NCI-H2081 treated with DMSO at 0.1 percent for 48 hours (cell line): ENCODE data around the gene PDGFD.

Source experiments
- DNase-seq: peaks from one replicate; lab custom pipeline; 2025; lab: John Stamatoyannopoulos, UW

PDGFD gene

GRCh38 chr11:104093426-104094280 is 70.3 kb downstream of the PDGFD start:
- DNase-seq, result no peak

- no peak for DNase-seq
Observed at GRCh38 chr11:104092744-104093143, 71.2 kb downstream of the PDGFD start.

GRCh38 chr11:104091281-104092096 is 72.5 kb downstream of the PDGFD start:
- DNase-seq, result no peak

GRCh38 chr11:104090767-104091166 is 73.2 kb downstream of the PDGFD start:
- DNase-seq, result no peak

GRCh38 chr11:104089481-104089880 is 74.5 kb downstream of the PDGFD start:
- no peak for DNase-seq

DNA sequence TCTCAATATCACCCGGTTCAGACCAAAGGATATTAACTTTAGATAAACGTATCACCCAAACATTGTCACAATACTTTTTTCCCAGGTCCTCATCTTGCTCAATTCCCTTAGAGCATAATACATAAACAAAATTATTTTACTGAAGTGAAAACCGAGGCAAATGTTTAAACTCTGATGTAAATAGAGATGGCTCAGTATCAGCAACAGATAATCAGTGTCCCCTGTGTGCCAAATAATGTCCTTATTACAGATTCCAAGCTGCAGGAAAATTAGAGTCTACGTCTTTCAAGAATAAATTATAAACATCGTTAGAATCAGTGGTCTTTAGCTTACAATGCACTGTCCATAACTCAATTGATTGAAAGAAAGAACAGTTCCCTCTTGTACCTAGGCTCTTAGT is 77.3 kb downstream of the PDGFD start:
- no peak for DNase-seq

- no peak for DNase-seq
Observed at GRCh38 chr11:104078995-104079394, 85.0 kb downstream of the PDGFD start.

DNA sequence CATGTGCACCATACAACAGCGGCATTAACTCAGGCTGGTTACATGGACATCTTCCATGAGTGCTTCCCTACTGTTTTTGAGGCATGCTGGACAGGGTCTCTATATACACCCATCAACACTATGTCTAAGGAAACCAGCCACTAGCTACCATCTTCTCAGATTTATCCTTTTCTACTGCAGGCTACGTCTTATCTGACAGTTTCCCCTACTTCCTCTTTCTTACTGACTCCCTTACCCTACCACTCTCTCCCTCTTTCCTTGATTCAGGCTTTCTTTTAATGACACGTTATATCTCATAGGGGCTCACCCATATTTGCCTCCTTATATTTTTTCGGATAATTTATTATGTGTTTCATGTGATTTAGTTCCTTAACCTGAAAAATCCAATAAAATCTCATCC is 85.7 kb downstream of the PDGFD start:
- DNase-seq, result no peak

- DNase-seq, result no peak
Observed at GRCh38 chr11:104076455-104076854, 87.5 kb downstream of the PDGFD start.

GRCh38 chr11:104075706-104076105 is 88.2 kb downstream of the PDGFD start:
- no peak for DNase-seq

DNA sequence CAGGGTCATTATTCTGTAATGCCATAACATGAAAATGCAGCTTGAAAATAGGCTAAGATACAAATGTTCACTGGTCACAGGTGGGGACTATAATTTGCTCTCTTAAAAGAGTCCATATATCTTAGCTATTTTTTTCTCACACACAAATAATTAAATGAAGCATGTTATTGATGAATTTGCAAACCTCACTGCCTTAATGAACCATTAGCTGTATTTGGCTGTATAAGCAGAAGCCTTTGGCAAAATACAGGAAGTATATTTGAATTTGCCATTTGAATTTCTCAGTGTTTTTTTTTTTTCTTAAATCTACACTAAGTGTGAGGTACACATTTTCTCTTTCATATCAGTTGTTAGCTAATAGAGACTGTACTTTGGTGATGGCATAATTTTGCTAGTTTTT is 88.9 kb downstream of the PDGFD start:
- no peak for DNase-seq

- no peak for DNase-seq
Observed at GRCh38 chr11:104073950-104074705, 89.8 kb downstream of the PDGFD start.

- no peak for DNase-seq
Observed at GRCh38 chr11:104067534-104067933, 96.4 kb downstream of the PDGFD start.

DNA sequence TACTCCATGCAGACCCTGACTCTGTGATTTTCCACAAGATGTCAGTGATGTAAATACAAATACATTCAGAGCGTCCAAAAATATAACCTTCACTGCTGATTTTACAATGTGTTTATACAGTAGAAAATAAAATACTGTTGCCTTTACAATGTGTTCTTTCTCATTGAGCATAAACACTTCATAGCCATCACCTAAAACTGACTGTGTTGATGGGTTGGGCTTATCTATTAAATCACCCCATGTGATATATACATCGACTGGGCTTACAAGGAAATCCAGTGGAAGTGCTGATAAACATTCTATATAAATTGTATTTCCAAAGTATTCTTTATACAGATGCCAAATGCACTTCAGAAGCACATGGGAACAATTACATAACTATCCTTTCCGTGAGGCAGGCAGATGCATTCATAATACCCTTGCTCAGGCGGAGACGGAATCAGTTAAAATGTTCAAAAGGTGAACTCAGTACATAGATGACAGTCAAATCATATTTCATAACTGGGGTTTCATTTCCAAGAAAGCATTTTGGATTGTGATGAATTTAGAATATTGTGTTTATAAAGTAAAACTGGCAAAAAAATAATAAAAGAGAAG is 99.8 kb downstream of the PDGFD start:
- DNase-seq, result no peak

- DNase-seq, result no peak
Observed at GRCh38 chr11:104061853-104062521, 102.0 kb downstream of the PDGFD start.

- DNase-seq, result no peak
Observed at GRCh38 chr11:104060820-104061219, 103.1 kb downstream of the PDGFD start.

DNA sequence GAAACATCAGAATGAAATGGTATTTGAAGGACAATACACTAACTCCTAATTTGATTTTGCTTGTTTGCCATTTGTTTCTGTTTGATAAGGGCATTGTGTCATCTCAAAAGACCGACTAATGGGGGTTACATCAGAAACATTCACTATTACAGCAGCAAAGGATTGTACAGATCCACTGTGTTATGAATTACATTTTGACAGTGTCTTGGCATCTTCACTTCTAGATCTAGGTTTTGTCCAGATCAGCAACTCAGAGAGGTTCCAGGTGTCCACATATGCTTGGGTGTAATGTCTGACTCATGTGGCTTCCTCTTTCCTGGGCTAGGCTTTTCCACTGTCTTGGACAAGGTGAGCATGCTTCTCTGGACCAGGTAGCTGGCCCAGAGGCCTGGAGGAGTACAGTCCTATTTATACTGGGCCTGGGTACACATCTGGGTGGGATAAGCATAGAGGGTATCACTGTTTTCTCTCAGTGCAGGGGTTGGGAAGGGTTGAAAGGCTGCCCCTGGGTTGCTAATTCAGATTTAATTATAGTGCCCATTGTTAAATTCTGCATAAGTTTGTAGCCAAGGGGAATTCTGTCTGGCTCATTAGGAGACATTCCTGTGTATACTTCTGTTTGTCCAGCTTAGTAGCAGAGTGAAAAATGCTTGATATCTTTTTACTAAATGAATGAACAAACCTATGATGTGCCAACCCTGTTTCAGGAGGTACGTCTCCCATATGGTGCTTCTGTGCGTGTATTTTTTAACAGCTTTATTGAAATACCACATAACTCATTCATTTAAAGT is 103.7 kb downstream of the PDGFD start:
- no peak for DNase-seq

- no peak for DNase-seq
Observed at GRCh38 chr11:104058680-104059079, 105.3 kb downstream of the PDGFD start.

DNA sequence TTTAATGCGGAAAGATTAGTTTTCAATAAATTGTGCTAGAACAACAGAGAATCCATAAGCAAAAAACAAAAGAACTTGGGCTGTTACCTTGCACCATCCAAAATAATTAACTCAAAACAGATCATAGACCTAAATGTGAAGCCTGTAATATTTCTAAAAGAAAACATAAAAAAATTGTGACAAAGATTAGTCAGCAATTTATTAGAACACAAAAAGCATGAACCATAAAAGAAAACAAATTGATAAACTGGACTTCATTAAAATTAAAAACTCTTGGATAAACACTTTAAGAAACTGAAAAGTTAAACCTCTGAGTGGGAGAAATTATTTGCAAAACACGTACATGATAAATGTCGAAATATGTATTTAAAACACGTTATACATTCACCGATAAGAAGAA is 106.0 kb downstream of the PDGFD start:
- DNase-seq, result no peak

- no peak for DNase-seq
Observed at GRCh38 chr11:104055596-104055995, 108.4 kb downstream of the PDGFD start.
